ENCODE measurements around the gene EPN3. TPM values are rescaled to one million over a fixed set of nuclear protein-coding genes. Genes with fewer than 3 reads are reported as not detected.

Gene EPN3
- total RNA-seq, 2 experiments from 2014 or later, result not detected

DNA sequence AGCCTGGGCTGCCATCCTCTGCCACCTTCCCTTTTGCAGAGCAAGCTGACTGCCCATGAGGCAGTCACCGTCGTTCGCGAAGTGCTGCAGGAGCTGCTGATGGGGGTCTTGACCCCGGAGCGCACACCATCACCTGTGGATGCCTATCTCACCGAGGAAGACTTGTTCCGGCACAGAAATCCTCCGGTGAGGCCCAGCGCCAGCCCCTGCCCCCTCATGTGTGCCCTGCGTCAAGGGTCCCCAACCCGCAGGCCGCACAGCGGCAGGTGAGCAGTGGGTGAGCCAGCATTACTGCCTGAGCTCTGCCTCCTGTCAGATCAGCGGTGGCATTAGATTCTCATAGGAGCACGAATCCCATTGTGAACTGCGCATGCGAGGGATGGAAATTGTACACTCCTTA, 7.7 kb upstream of the EPN3 start:
- ChIA-PET CTCF (interaction anchor here (1.2 to 1.7 kb wide), 2 partner anchors 23 to 46 kb away, joined by 3 read pairs; no protein-coding TSS in a partner anchor), POLR2A (no interaction called here)
- no peak overlapping the region for H3K4me3 Mint-ChIP-seq
- peaks cover 2% of the 10 kb centered on the region for H3K27me3 Mint-ChIP-seq (ENCODE audit: low read depth)
- H3K9me3 Mint-ChIP-seq (ENCODE audit: insufficient read depth), result no peaks in the 10 kb centered on the region
- H3K4me1 Mint-ChIP-seq (ENCODE audit: low read depth), result peaks cover 1% of the 10 kb centered on the region
- no peak for DNase-seq
- no peaks in the 10 kb centered on the region for H3K36me3 Mint-ChIP-seq (ENCODE audit: low read depth)
- no peak for ATAC-seq
- H3K27ac Mint-ChIP-seq, result no peak overlapping the region

DNA sequence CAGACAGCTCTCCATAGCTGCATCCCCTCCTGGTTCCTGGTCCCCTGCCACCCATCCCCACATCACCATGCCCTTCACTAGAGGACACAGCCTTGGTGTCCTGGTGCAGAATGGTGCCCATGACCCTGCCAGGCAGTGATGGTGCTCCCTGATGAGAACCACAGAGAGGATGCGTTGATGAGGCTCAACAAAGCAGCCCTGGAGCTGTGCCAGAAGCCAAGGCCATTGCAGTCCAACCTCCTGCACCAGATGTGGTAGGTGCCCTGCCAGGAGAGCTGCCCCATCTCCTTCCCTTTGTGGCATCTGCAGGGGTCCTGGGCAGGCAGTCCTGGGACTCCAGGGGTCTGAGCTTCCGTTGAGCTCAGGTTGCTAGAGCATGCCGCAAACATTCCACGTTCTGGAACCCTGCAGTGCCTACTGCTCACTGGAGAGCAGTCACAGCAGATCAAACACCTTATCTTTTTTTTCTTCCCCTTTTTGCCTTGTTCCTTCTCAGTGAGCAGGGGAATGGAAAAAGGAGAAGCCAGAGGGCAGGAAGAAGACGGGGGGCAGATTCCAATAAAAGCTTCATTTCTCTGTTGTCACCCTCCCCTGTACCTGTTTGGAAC, 5.3 kb upstream of the EPN3 start:
- Mint-ChIP-seq H3K27ac (no peak overlapping the region), H3K9me3 (ENCODE audit: insufficient read depth) (no peaks in the 10 kb centered on the region), H3K4me1 (ENCODE audit: low read depth) (peaks cover 4% of the 10 kb centered on the region), H3K4me3 (no peak overlapping the region), H3K27me3 (ENCODE audit: low read depth) (peaks cover 16% of the 10 kb centered on the region), H3K36me3 (ENCODE audit: low read depth) (no peaks in the 10 kb centered on the region)
- DNase-seq (no peak), ATAC-seq (no peak)
- CTCF ChIA-PET, result interaction anchor here (0.7 to 1.0 kb wide), 2 partner anchors 44 to 48 kb away, joined by 3 read pairs; no protein-coding TSS in a partner anchor
- POLR2A ChIA-PET, result interaction anchor here (0.6 to 2.1 kb wide), 2 partner anchors 16 to 18 kb away, joined by 4 to 6 read pairs; no protein-coding TSS in a partner anchor

DNA sequence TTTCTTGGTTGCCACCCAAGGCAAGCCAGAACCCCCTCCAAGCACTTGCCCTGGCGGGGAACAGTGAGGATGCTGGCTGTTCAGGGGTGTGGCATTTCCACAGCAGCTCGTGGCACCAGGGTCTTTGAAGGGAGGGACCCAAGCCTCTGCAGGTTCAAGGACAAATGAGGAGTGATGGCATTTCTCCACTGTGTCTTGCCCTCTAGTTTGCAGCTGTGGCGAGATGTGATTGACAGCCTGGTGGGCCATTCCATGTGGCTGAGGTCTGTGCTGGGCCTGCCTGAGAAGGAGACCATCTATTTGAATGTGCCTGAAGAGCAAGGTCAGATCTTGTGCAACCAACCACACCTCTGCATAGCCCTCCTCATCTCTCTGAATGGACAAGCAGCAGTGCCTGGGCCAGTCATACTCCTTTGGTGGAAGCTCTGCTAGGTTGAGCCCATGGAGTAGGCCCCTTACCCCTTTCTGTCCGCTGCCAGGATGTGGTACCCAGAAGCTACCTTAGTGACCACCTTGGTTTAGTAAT, 4.5 kb upstream of the EPN3 start:
- no peaks in the 10 kb centered on the region for H3K9me3 Mint-ChIP-seq (ENCODE audit: insufficient read depth)
- CTCF ChIA-PET, result interaction anchor here (1.0 kb wide), 1 partner anchor 49 kb away, joined by 3 read pairs; no protein-coding TSS in a partner anchor
- DNase-seq, result no peak
- H3K4me3 Mint-ChIP-seq, result no peak overlapping the region
- peaks cover 23% of the 10 kb centered on the region for H3K27me3 Mint-ChIP-seq (ENCODE audit: low read depth)
- no peaks in the 10 kb centered on the region for H3K36me3 Mint-ChIP-seq (ENCODE audit: low read depth)
- no peak overlapping the region for H3K27ac Mint-ChIP-seq
- ATAC-seq, result no peak
- POLR2A ChIA-PET, result interaction anchor here (0.6 to 2.1 kb wide), 2 partner anchors 16 to 19 kb away, joined by 4 to 6 read pairs; no protein-coding TSS in a partner anchor
- H3K4me1 Mint-ChIP-seq (ENCODE audit: low read depth), result peaks cover 7% of the 10 kb centered on the region

DNA sequence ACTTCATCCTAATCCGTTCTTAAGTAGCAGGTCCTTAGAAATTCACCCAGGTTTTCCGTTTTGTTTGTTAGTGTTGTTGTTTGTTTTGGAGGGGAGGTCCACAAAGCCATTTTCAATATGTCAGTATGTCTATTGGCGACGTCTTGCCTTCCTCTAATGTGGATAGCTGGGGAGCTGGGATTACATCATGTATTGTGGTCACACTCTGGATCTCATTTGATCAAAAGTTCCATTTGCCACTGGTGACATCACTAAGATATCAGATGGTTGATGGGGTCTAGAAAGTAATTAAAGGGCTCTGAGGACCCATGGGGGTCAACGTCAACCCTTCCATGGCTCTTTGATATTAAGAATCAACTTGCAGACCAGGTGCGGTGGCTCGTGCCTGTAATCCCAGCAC, 2.7 kb upstream of the EPN3 start:
- H3K27ac Mint-ChIP-seq, result no peak overlapping the region
- no peaks in the 10 kb centered on the region for H3K9me3 Mint-ChIP-seq (ENCODE audit: insufficient read depth)
- ChIA-PET POLR2A (no interaction called here), CTCF (interaction anchor here (1.7 kb wide), 1 partner anchor 12 kb away, joined by 4 read pairs; no protein-coding TSS in a partner anchor)
- no peak for DNase-seq
- H3K27me3 Mint-ChIP-seq (ENCODE audit: low read depth), result peaks cover 41% of the 10 kb centered on the region
- no peak for ATAC-seq
- no peak overlapping the region for H3K4me3 Mint-ChIP-seq
- peaks cover 15% of the 10 kb centered on the region for H3K4me1 Mint-ChIP-seq (ENCODE audit: low read depth)
- H3K36me3 Mint-ChIP-seq (ENCODE audit: low read depth), result no peaks in the 10 kb centered on the region

DNA sequence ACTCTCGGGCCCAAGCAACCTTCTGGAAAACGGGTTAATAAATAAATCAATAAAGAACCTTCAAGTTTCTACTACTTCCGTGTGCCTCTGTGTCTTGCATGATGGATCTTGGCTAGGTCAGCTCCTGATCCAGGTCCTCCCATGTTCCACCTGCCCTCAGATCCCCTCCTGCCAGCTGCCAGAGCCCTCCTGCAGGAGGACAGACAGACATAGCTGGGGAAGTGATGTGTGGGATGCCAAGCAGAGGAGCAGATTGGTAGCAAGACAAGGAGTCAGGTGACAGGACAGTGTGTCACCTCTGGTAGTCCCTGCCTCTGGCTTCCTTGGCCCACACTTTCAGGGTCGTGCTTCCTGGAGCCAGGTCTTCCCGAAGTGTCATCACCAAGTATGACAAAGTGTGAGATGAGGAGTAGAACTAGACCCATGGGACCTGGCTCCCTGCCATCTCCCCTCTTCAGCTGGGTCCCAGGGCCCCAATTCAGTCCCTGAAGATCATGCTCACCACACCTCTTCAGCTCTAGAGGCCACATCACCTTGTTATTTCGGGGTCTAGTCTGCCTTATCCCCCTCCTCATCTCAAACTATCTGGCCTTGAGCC, 1.0 kb upstream of the EPN3 start:
- Mint-ChIP-seq H3K27me3 (ENCODE audit: low read depth) (peaks cover 51% of the 10 kb centered on the region), H3K27ac (no peak overlapping the region), H3K36me3 (ENCODE audit: low read depth) (no peaks in the 10 kb centered on the region), H3K9me3 (ENCODE audit: insufficient read depth) (no peaks in the 10 kb centered on the region), H3K4me1 (ENCODE audit: low read depth) (peaks cover 15% of the 10 kb centered on the region), H3K4me3 (no peak overlapping the region)
- no peak for ATAC-seq
- DNase-seq, result no peak
- ChIA-PET POLR2A (no interaction called here), CTCF (interaction anchor here (1.7 kb wide), 1 partner anchor 11 kb away, joined by 4 read pairs; no protein-coding TSS in a partner anchor)

DNA sequence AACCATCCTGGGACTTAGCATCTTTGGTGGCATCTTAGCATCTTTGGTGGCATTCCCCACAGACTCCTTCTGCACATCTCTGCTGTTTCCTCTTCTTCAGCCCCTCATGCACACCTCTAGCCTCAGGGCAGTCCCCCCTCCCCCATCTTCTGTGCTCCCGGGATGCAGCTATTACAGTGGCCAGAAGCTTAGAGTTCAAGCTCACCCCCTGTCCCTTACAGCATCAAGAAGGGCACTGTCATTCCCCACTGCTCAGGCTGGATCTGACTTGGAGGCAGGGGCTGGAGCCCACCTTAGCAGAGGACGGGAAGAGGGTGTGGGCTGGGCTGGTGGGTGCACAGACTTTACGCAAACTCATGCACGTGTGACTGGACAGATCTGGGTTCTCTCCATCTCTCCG, 650 bp downstream of the EPN3 start:
- Mint-ChIP-seq H3K4me3 (no peak overlapping the region), H3K27me3 (ENCODE audit: low read depth) (peaks cover 51% of the 10 kb centered on the region), H3K9me3 (ENCODE audit: insufficient read depth) (no peaks in the 10 kb centered on the region), H3K27ac (no peak overlapping the region), H3K36me3 (ENCODE audit: low read depth) (no peaks in the 10 kb centered on the region), H3K4me1 (ENCODE audit: low read depth) (peaks cover 15% of the 10 kb centered on the region)
- ChIA-PET CTCF (interaction anchor here (1.2 to 1.6 kb wide), 2 partner anchors 12 to 98 kb away, joined by 4 read pairs; no protein-coding TSS in a partner anchor), POLR2A (no interaction called here)
- ATAC-seq, result no peak
- no peak for DNase-seq

DNA sequence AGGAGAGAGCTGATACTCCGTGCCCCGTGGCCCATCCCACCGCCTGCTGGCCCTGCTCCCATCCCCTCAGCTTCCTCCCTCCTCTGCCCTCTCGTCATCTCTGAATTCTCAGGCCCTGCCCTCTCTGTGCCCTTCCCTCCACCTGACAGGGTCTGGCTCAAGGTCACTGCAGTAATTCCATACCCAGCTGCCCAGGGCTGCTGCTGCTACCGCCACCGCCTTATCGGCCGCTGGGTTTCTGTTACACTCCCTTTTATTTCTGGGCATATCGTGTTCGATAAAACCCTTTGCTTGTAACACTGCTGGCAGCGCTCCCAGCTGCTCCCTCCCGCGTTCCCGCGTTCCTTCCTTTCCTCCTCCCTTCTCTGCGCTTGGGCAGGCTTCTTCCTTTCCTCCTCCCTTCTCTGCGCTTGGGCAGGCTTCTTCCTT, 1.2 kb downstream of the EPN3 start:
- DNase-seq, result no peak
- ATAC-seq, result no peak
- Mint-ChIP-seq H3K4me1 (ENCODE audit: low read depth) (peaks cover 15% of the 10 kb centered on the region), H3K36me3 (ENCODE audit: low read depth) (no peaks in the 10 kb centered on the region), H3K9me3 (ENCODE audit: insufficient read depth) (no peaks in the 10 kb centered on the region), H3K4me3 (no peak overlapping the region), H3K27ac (no peak overlapping the region), H3K27me3 (ENCODE audit: low read depth) (peaks cover 51% of the 10 kb centered on the region)
- POLR2A ChIA-PET, result no interaction called here
- CTCF ChIA-PET, result interaction anchor here (1.2 to 1.6 kb wide), 2 partner anchors 11 to 97 kb away, joined by 4 read pairs; no protein-coding TSS in a partner anchor

DNA sequence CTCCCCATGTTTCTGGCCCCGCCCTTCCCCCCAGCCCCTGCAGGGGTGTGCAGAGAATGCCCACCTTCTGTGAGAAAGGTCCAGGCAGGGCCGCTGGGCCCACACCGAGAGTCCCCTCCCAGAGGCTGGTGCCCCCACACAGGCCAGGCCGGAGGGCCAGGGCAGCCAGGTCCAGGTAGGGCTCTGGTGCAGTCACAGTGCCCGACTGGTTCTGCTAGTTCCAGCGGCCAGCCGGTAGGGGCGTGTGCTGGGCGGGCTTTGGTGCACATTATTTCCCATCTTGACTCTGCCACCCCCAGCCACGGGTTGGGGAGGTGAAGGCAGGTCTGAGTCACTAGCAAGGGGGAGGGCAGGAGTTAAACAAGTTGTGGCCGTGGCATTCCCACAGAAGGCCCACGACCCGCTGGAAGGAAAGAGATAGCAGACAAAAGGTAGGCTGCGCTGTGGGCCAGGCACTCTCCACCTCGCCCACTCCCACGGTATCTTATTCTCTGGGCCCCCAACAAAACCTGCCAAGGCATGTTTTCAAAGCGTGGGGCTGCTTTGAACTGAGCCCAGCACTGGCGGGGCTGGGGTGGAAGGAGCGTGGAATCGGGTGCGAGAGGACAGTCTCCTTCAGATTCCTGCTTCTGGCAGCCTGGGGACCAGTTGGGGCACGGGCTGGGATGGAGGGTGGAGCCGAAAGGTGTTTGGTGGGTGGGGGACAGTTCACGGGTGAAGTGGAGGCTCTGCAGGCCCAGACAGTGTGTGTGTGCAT, 1.9 kb downstream of the EPN3 start:
- Mint-ChIP-seq H3K4me1 (ENCODE audit: low read depth) (peaks cover 15% of the 10 kb centered on the region), H3K36me3 (ENCODE audit: low read depth) (no peaks in the 10 kb centered on the region), H3K27me3 (ENCODE audit: low read depth) (peaks cover 51% of the 10 kb centered on the region), H3K9me3 (ENCODE audit: insufficient read depth) (no peaks in the 10 kb centered on the region), H3K4me3 (no peak overlapping the region), H3K27ac (no peak overlapping the region)
- ChIA-PET CTCF (interaction anchor here (1.6 kb wide), 1 partner anchor 96 kb away, joined by 4 read pairs; no protein-coding TSS in a partner anchor), POLR2A (no interaction called here)
- no peak for DNase-seq
- peak; percentile 38 for ATAC-seq

DNA sequence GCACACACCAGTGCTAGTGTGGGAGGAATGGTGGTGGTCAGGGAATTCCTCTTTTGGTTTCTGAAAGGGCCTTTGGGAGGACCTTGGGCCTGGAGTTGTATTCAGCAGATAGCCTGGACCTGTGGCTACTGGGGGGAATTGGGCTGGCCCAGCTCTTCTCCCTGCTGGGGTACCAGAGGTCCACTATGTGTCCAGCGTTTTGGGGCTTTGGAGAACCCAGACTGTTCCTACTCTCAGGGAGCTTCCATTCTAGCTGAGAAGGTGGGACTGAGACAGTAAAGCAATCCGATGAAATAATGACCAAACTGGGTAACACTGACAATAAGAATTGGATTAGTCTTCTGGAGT, 2.4 kb downstream of the EPN3 start:
- DNase-seq (no peak), ATAC-seq (no peak)
- Mint-ChIP-seq H3K9me3 (ENCODE audit: insufficient read depth) (no peaks in the 10 kb centered on the region), H3K4me1 (ENCODE audit: low read depth) (peaks cover 15% of the 10 kb centered on the region), H3K27ac (no peak overlapping the region), H3K4me3 (no peak overlapping the region), H3K27me3 (ENCODE audit: low read depth) (peaks cover 48% of the 10 kb centered on the region), H3K36me3 (ENCODE audit: low read depth) (no peaks in the 10 kb centered on the region)
- ChIA-PET POLR2A (no interaction called here), CTCF (no interaction called here)

DNA sequence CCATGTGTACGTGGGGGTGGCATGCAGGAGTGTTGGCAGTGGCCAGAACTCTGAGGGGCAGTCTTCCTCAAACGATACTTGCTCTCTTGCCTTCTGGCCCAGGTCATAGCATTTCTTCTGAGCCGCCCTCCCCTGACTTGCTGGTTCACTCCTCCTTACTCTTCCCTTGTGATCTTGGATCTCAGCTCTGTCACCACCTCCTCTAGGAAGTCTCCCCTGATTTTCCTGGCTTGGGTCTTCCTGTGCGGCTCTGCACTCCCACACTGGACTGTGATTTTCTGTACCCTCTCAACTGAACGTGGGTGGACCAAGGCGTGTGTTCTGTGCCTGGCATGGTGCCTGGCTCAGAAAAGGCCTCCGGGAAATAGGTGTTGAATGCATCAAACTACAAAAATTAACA, 2.9 kb downstream of the EPN3 start:
- no peak overlapping the region for H3K27ac Mint-ChIP-seq
- POLR2A ChIA-PET, result no interaction called here
- peaks cover 15% of the 10 kb centered on the region for H3K4me1 Mint-ChIP-seq (ENCODE audit: low read depth)
- H3K36me3 Mint-ChIP-seq (ENCODE audit: low read depth), result no peaks in the 10 kb centered on the region
- peaks cover 48% of the 10 kb centered on the region for H3K27me3 Mint-ChIP-seq (ENCODE audit: low read depth)
- no peak for ATAC-seq
- CTCF ChIA-PET, result interaction anchor here (0.8 to 1.0 kb wide), 2 partner anchors 20 to 91 kb away, joined by 3 read pairs; no protein-coding TSS in a partner anchor
- no peak overlapping the region for H3K4me3 Mint-ChIP-seq
- DNase-seq, result no peak
- H3K9me3 Mint-ChIP-seq (ENCODE audit: insufficient read depth), result no peaks in the 10 kb centered on the region

DNA sequence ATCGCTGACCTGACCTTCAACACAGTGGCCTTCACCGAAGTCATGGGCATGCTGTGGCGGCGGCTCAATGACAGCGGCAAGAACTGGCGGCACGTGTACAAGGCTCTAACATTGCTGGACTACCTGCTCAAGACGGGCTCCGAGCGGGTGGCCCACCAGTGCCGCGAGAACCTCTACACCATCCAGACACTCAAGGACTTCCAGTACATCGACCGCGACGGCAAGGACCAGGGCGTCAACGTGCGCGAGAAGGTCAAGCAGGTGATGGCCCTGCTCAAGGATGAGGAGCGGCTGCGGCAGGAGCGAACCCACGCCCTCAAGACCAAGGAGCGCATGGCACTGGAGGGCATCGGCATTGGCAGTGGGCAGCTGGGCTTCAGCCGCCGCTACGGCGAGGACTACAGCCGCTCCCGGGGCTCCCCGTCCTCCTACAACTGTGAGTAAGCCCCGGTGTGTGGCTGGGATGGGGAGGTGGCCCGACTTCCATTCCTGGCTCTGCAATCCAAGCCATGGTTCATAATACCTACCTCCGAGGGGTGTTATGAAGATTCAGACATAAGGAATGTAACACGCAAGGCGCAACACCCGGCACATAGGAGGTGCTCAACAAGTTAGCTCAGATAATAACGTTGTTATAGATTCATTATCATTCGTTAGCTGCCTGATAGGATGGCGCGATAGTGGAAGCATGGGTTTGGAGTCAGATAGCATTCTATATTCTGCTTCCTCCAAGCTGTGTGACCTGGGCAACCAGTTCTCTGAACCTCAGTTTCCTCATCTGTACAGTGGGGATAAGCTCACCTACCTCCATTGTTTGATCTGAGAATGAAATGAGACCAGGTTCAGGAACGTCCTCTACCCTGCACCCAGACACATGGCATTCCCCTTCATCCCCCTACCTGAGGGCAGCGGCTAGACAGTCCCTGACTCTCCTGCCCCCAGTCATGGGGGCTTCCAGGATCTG, 4.4 kb downstream of the EPN3 start:
- H3K27me3 Mint-ChIP-seq (ENCODE audit: low read depth), result peaks cover 38% of the 10 kb centered on the region
- POLR2A ChIA-PET, result no interaction called here
- no peak overlapping the region for H3K27ac Mint-ChIP-seq

More for the DNA sequence above, 4.4 kb downstream of the EPN3 start:
- no peak for ATAC-seq
- no peak overlapping the region for H3K4me3 Mint-ChIP-seq
- no peak for DNase-seq
- H3K9me3 Mint-ChIP-seq (ENCODE audit: insufficient read depth), result no peaks in the 10 kb centered on the region
- no peaks in the 10 kb centered on the region for H3K36me3 Mint-ChIP-seq (ENCODE audit: low read depth)
- peaks cover 21% of the 10 kb centered on the region for H3K4me1 Mint-ChIP-seq (ENCODE audit: low read depth)
- CTCF ChIA-PET, result no interaction called here

Data from activated CD8-positive, alpha-beta T cell treated with anti-CD3 and anti-CD28 coated beads, Interleukin-2, amount 10 ng/mL, durations not matched to agents 7 days and 5 days (primary cell).